NCI-H146 treated with DMSO at 0.1 percent for 48 hours (cell line): ENCODE data around the gene PDE11A.
A peak's percentile ranks its signal among the peaks of the same experiment; 100 is the strongest.

Experiments used
- DNase-seq: peaks from one replicate; lab custom pipeline; 2025; ENCODE audit not compliant: unreplicated experiment; lab: John Stamatoyannopoulos, UW

The PDE11A gene

GRCh38 chr2:177638507-177638906 lies 434.1 kb downstream of the PDE11A start:
- no peak for DNase-seq

GRCh38 chr2:177636672-177637071 lies 435.9 kb downstream of the PDE11A start:
- DNase-seq: no peak

GRCh38 chr2:177635696-177636095 lies 436.9 kb downstream of the PDE11A start:
- no peak for DNase-seq

GRCh38 chr2:177633910-177634294 lies 438.7 kb downstream of the PDE11A start:
- DNase-seq: no peak

GRCh38 chr2:177633111-177633510 lies 439.5 kb downstream of the PDE11A start:
- DNase-seq: peak; percentile 47

GRCh38 chr2:177631680-177632079 lies 440.9 kb downstream of the PDE11A start:
- DNase-seq: no peak

GRCh38 chr2:177629357-177630024 lies 443.1 kb downstream of the PDE11A start:
- DNase-seq: no peak

- DNase-seq: no peak
Observed at GRCh38 chr2:177628831-177629230, 443.7 kb downstream of the PDE11A start.

GRCh38 chr2:177625744-177626650 lies 446.6 kb downstream of the PDE11A start:
- peak; percentile 25 for DNase-seq

- no peak for DNase-seq
Observed at GRCh38 chr2:177622521-177622920, 450.1 kb downstream of the PDE11A start.

GRCh38 chr2:177619986-177620385 lies 452.6 kb downstream of the PDE11A start:
- no peak for DNase-seq

- DNase-seq: no peak
Observed at GRCh38 chr2:177619461-177619860, 453.1 kb downstream of the PDE11A start.

GRCh38 chr2:177618255-177619253 lies 454.0 kb downstream of the PDE11A start:
- peak; percentile 82 for DNase-seq

- DNase-seq: no peak
Observed at GRCh38 chr2:177617849-177618248, 454.7 kb downstream of the PDE11A start.

- DNase-seq: no peak
Observed at GRCh38 chr2:177616731-177617130, 455.8 kb downstream of the PDE11A start.

- DNase-seq: no peak
Observed at GRCh38 chr2:177616066-177616465, 456.5 kb downstream of the PDE11A start.

- no peak for DNase-seq
Observed at GRCh38 chr2:177612659-177613058, 459.9 kb downstream of the PDE11A start.

- DNase-seq: no peak
Observed at GRCh38 chr2:177611310-177611886, 461.2 kb downstream of the PDE11A start.

GRCh38 chr2:177610813-177611212 lies 461.8 kb downstream of the PDE11A start:
- DNase-seq: no peak

GRCh38 chr2:177606636-177607035 lies 465.9 kb downstream of the PDE11A start:
- DNase-seq: no peak
